Hematopoietic multipotent progenitor cell treated with erythropoietin and hydrocortisone succinate and interleukin-3 and kit ligand, for 8 days (in vitro differentiated cells): ENCODE results near the gene TRIAP1.

Experiments
- DNase-seq: peaks from one replicate; pipeline ENCODE4 v3.0.0-alpha.2; 2015

The TRIAP1 gene

GRCh38 chr12:120445911-120446843 is at the start of gene TRIAP1, which contains the start of gene GATC:
TSS of gene TRIAP1 (minus strand) at chr12:120446384. CDS start at chr12:120446372, 12 bp downstream.
TSS of gene GATC (plus strand) at chr12:120446444. CDS start at chr12:120446481, 37 bp downstream.
- DNase-seq = peak; percentile 82

GRCh38 chr12:120495186-120495730 is 49.1 kb upstream of the TRIAP1 start:
- no peak for DNase-seq

DNA sequence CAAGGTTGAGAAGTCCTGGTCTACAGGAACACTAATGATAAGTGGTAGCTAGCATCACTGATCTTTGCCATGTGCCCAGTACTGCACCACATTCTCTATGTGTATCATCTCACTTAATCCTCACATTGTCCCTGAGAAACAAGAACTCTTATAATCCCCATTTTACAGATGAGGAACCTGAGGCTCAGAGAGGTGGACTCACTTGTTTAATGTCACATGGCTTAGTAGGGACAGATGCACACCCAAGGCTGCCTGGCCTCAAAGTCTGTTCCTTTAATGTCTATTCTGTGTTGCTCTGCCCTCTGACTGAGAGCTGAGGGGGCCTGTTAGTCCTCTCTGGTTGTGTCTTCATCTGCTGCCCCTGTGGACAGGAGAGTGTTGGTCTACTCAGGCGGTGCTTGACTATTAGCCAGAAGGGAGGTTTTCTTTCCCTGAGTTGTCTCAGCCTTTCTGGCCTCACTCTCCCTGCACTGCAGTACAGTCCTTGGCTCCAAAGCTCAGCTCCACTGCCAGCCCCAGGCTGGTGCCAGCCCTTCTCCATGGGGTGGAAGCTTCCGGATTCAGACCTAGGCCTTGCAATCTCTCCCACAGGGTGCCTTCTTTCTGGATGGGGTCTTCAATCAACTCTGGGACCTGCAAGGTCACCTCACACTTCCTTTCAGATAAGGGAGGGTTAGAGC is 44.8 kb upstream of the TRIAP1 start:
- no peak for DNase-seq

- DNase-seq = no peak
These were observed 44.1 kb upstream of the TRIAP1 start for GRCh38 chr12:120490325-120490724.

- no peak for DNase-seq
These were observed 42.8 kb upstream of the TRIAP1 start for GRCh38 chr12:120489018-120489417.

DNA sequence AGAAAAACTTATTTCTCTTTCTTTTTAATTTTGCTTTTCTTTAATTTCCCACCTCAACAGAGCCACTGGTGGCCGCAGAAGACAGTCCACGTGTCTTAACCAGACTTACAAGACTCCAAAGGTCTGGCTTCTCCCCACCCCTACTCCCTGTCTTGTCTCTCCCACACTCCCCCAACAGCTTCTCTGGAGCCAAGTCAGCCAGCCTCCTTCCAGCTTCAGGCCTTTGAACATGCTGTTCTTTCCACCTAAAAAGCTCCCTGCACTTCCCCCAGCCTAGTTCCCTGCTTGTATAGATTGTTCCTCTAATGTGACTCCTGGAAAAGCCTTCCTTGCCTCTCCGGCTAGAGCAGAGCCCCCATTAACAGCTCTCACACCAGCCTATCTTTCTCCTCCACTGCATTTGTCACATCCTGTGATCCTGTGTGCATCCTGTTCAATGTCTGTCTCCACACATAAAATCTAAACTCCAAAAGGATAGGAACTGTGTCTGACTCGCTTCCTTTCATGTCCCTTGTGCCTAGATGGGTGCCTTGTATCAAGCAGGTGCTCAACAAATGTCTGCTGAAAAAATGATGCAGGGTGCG is 42.0 kb upstream of the TRIAP1 start:
- no peak for DNase-seq

- DNase-seq = peak; percentile 80
These were observed 41.4 kb upstream of the TRIAP1 start for GRCh38 chr12:120487552-120487951.

DNA sequence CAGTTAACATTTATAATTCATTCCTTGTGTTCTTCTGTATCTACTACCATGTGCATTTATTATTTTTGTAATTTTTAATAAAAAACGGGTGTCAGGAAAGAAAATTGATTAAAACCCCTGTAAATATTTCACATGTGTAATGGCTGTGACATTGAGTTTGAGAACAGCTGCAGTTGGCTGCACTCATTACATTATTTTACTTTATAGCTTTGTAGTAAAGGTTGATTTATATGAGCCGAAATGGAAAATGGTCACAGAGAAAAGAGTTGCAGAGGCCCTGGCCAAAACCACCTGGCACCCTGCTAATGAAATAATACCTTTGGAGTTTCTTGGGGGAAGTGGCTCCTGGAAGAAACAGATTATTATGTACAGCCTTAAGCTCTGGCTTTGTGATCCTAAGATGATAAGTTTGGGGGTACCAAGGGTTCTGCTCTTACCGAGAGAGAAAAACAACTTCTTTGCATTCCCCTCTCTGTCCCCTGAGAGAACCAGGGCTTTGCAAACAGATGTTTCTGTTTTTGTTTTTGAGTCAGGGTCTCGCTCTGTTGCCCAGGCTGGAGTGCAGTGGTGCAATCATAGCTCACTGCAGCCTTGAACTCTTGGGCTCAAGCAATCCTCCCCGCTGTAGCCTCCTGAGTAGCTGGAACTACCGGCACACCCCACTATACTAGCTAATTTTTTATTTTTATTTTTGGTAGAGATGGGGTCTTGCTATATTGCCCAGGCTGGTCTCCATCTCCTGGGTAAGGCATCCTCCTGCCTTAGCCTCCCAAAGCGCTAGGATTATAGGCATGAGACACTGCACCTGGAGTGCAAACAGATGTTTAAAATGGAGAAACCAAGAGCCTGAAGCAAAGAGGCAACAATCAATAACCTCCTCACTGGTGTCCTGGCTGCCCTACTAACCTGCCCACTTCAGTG is 40.0 kb upstream of the TRIAP1 start:
- no peak for DNase-seq

DNA sequence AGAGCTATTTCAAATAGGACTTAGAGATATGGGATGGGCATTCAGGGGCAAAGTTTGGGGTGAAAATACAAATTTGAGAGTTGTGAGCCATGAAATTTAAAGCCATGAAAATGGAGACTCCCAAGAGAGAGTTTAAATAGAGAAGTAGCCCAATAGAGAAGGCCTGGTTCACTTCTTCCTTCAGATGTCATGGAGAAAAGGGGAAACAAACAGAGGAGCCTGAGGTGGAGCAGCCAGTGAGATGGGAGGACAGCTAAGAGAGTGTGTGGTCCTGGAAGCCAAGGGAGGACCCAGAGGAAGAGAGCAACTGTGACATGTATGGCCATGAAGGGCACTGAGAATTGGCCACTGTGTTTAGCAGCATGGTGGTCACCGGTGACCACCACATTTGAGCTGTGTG is 37.4 kb upstream of the TRIAP1 start:
- no peak for DNase-seq

DNA sequence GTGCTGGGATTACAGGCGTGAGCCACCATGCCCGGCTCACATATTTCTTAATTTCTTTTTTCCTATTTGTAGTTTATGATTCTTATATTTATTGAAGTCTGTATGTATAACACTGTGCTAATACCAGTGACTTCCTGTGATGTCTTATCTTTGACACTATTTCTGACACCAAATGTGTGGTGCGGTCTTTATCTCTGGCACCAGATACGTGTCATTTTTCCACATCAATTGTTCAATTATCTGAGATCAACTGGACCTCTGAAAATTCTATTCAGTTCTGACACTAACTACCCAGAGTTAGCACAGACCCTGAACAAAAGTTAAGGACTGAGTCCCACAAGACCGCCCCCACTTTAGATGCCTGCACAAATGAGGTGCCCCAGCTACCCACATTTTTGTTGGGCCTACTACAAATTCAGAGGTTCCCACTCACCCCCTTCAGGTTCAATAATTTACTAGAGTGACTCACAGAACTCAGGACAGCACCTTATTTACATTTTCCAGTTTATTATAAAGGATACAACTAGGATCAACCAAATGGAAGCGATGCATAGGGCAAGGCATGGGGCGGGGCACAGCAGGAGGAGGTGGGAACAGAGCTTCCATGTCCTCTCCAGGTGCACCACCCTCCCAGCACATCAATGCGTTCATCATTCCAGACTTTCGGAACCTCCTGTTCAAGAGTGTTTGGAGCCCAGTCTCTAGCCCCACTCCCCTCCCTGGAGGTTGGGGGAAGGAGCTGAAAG is 35.0 kb upstream of the TRIAP1 start:
- DNase-seq = peak; percentile 74

DNA sequence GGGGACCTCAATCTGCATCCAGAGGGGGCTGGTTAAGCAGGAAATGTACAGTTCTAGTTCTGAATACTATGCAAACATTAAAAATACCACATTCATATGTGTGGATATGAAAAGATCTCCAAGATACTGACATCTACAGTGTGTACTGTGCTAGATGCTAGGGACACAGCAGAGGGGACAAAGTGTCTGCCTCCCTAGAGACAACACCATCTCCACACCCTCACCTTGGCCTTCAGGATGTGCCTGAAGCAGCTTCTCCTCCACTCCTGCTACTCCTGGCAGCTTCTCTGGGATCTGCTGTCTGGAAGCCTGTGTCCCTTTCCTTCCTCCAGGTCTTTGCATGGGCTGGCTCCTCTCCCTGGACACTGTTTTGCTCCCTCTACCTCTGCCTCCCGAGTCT is 34.0 kb upstream of the TRIAP1 start:
- no peak for DNase-seq

GRCh38 chr12:120479458-120479857 is 33.3 kb upstream of the TRIAP1 start:
- no peak for DNase-seq

- DNase-seq = no peak
These were observed 29.5 kb upstream of the TRIAP1 start for GRCh38 chr12:120475643-120476042.

GRCh38 chr12:120474616-120474960 is 28.4 kb upstream of the TRIAP1 start:
- DNase-seq = peak; percentile 44

DNA sequence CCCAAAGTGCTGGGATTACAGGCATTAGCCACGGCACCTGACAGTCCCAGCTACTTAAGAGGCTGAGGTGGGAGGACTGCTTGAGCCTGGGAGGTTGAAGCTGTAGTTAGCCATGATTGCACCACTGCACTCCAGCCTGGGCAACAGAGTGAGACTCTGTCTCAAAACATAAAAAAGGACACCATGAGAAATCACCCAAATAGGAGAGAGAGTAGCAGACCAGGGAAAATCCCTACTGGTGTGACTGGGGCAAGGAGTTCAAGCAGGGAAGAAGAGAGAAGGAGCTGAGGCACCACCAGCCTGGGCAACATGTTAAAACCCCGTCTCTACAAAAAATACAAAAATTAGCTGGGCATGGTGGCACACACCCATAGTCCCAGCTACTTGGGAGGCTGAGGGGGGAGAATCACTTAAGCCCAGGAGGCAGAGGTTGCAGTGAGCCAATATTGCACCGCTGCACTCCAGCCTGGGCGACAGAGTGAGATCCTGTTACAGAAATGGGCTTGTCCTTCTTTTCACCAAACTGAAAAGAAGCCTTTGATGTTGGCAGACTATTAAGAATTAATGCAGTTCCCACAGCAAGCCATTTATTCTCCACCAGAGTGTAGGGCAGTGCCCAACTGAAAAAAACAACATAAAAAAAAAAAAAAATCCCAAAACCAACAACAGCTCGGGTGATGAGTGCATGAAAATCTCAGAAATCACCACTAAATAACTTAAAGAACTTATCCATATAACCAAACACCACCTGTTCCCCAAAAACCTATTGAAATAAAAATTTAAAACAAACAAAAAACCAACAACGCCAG is 27.8 kb upstream of the TRIAP1 start:
- DNase-seq = no peak

GRCh38 chr12:120472521-120472920 is 26.3 kb upstream of the TRIAP1 start:
- DNase-seq = no peak

GRCh38 chr12:120470150-120470784 is 24.1 kb upstream of the TRIAP1 start:
- no peak for DNase-seq

DNA sequence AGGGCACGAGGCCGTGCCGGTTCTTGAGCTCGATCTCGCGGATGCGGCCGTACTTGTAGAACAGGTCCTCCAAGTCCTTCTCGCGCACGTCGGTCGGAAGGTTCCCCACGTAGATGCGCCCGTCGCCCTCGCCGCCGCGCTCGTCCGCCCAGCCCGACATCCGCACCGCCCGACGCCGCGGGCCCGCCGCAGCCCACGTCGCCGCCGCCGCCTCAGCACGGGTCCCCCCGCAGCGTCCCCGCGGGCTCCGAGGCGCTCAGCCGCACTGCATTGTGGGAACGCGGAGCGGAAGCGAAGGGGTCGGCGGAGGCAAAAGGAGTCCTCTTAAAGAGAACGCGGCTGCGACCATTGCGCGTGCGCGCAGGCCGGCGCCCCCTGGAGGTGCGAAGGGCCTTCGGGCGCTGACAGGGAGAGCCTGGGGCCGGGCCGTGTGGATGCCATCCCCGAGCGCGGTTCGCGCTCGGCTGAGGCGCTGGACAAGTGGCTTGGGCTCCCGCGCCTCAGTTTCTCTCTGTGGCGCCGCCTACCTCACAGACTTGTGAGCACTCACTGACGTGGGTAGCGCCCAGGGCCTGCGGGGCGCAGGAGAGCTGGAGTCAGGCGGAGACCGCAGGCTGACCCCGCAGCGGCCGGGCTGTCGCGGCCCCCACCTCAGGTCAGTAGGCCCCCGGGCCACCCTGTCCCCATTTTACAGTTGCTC is 23.4 kb upstream of the TRIAP1 start, which contains the start of gene SRSF9:
Gene SRSF9, minus strand, starts transcription at position 299 of the 700 bp plus-strand sequence. Its CDS starts 139 bp downstream, at position 160.
- DNase-seq = peak; percentile 97

- DNase-seq = no peak
These were observed 22.8 kb upstream of the TRIAP1 start for GRCh38 chr12:120468821-120469449.
